HG02623 (cell line): ENCODE results near the gene STT3B.

Experiments used
- ATAC-seq: cut with Tn5 transposase; IDR thresholded peaks from one replicate; pipeline ENCODE4 v1.9.1; 2021; ENCODE audit warnings: moderate library complexity; ENCODE audit not compliant: unreplicated experiment

The STT3B gene

GRCh38 chr3:31636694-31637442 is 104.1 kb downstream of the STT3B start:
- ATAC-seq = no peak

GRCh38 chr3:31639828-31640227 is 107.1 kb downstream of the STT3B start:
- ATAC-seq = no peak

- ATAC-seq = no peak
Observed at GRCh38 chr3:31645256-31645655, 112.5 kb downstream of the STT3B start.

GRCh38 chr3:31648286-31648968 is 115.7 kb downstream of the STT3B start:
- ATAC-seq = no peak

GRCh38 chr3:31652296-31652695 is 119.6 kb downstream of the STT3B start:
- no peak for ATAC-seq

- ATAC-seq = no peak
Observed at GRCh38 chr3:31653464-31653863, 120.7 kb downstream of the STT3B start.

GRCh38 chr3:31654998-31655397 is 122.3 kb downstream of the STT3B start:
- no peak for ATAC-seq

- no peak for ATAC-seq
Observed at GRCh38 chr3:31659246-31659645, 126.5 kb downstream of the STT3B start.

GRCh38 chr3:31661286-31661685 is 128.6 kb downstream of the STT3B start:
- ATAC-seq = no peak

GRCh38 chr3:31661993-31662670 is 129.4 kb downstream of the STT3B start:
- ATAC-seq = no peak

- no peak for ATAC-seq
Observed at GRCh38 chr3:31664031-31664430, 131.3 kb downstream of the STT3B start.

- ATAC-seq = no peak
Observed at GRCh38 chr3:31667582-31667981, 134.9 kb downstream of the STT3B start.

GRCh38 chr3:31668242-31668641 is 135.5 kb downstream of the STT3B start:
- no peak for ATAC-seq

GRCh38 chr3:31670136-31670535 is 137.4 kb downstream of the STT3B start:
- ATAC-seq = no peak

GRCh38 chr3:31670722-31671121 is 138.0 kb downstream of the STT3B start:
- no peak for ATAC-seq

- no peak for ATAC-seq
Observed at GRCh38 chr3:31671451-31671850, 138.7 kb downstream of the STT3B start.

GRCh38 chr3:31671976-31672375 is 139.3 kb downstream of the STT3B start:
- no peak for ATAC-seq

- ATAC-seq = no peak
Observed at GRCh38 chr3:31673950-31674349, 141.2 kb downstream of the STT3B start.

- ATAC-seq = no peak
Observed at GRCh38 chr3:31676556-31676955, 143.8 kb downstream of the STT3B start.

GRCh38 chr3:31680072-31680870 is 147.5 kb downstream of the STT3B start:
- no peak for ATAC-seq
